Stimulated activated CD8-positive, alpha-beta memory T cell treated with anti-CD3 and anti-CD28 coated beads, Interleukin-2, amount 100 ng/mL, for 1 hour (primary cell): ENCODE measurements around the gene C11orf21.

ENCODE experiments used
- DNase-seq, 2 donors: peaks; one replicate each; pipeline ENCODE4 v3.0.0-alpha.2; 2020; ENCODE audit warnings: low read depth in 2 of 2

C11orf21 gene

DNA sequence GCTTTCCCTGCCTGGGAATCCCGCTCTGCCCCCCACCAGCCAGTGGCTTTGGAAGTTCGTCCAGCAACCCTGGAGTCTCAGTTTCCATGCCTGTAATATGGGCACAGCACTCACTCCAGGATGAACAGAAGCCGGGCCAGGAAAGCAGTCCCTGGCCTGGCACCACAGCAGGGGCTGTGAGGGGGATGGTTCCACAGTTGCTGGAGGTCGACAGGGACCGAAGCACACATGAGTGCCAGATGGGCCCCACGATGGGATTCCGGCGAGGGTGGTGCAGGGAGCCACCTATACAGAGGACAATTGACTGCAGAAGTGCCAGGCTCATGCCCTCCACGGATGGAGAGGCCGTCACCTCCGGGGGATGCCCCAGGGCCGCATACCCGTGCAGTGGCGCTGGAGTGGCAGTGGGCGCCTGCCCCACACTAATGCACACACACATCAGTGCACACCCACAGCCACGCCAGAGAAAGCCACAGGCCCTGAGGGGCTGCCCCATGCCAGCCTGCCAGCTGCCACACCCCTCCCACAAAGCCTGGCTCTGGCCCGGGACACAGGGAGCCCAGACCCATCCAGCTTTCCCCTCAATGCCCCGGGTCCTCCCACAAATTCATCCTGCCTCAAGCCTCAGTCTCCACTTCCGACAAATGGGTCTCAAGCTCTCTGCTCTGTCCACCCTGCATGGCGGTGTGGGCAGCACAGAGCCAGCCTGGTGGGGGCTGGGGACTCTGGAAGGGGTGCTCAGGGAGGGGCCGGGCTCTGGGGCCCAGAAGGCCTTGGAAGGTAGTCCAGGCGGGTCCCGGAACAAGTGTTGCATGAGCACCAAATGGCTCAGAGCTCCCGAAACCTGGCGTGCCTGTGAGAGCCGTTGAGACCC is 41.0 kb downstream of the C11orf21 start:
- DNase-seq, result no peak

DNA sequence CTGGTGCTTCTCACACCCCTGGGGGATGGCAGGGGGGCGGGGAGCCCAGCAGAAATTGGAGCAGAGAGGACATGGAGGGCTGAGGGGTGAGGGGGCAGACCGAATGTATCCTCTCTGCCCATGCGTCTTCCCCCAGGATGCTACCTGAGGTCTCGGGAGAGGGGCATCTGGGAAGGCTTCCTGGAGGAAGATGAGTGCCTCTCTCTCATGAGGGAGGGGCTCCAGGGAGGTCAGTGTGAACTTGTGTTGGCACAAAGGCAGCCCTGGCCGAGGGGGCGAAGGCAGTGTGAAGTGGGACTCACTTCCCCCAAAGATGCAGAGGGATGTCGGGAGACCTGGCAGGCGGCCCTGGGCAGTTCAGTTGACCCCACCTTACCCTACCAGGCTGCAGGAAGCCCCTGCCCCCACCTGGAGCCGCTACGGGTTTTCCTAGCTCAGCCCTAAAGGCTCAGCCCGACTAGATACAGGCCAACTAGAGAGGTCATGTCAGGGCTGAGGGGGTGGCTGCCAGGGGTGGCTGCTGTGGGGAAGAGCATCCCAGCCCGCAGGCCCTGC is 41.7 kb downstream of the C11orf21 start:
- DNase-seq, result no peak

DNA sequence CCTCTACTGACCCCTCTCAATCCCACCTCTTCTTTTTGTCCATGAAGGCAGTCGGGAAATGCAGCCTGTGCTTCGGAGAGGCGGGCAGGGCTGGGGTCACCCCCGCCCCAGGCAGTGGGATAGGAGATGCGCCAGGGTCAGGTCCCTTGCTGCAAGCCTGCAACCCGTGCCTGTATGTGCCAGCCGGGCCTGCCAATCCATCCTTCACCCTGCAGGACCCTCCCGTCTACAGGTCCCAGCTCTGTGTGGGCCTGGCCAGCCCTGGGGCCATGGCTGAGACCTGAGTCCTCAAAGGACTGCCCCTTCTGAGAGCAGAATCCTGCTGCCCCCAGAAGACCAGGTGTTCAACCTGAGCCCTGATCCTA is 42.3 kb downstream of the C11orf21 start:
- DNase-seq, result no peak

DNA sequence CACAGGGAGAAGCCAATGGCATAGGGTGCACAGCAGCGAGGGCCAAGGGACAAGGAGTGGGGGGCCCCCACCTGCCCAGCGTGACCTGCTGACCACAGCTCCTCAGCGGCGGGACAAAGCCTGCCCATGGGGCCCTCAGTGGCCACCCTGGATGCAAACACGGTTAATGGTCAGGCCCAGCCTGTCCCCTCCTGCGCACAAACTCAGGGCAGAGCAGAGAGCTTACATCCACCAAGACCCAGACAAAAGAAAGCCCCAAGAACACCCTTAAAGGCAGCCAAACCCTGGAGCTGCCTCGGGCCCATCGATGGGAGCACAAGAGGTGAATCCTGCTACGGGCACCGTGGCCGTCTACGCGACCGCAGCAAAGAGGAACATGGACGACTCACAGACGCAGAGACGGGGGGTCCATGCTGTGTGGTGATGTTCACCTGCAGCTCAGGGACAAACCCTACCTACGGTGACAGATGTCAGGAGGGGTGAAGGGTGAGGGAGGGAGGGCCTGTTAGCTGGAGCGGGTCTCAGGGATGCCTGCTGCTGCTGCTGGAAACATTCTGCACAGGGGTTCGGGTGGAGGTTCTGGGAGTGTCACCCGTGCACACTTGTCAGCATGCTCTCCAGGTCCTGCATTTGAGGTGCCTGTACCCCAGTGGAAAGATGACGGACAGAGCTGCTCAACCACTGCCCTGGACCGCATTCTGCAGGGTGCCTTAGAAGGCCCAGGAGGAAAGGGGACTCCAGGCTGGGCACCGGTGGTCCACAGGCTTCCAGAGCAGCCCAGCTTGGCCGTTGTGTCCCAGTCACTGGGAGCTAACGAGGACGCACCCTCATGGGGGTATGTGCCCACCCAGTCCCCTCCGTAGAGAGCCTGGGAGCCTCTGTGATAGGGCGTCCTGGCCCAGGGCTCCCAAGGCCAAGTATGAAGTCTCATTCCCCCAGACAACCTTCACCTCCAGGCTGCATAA is 42.9 kb downstream of the C11orf21 start:
- DNase-seq, result no peak

DNA sequence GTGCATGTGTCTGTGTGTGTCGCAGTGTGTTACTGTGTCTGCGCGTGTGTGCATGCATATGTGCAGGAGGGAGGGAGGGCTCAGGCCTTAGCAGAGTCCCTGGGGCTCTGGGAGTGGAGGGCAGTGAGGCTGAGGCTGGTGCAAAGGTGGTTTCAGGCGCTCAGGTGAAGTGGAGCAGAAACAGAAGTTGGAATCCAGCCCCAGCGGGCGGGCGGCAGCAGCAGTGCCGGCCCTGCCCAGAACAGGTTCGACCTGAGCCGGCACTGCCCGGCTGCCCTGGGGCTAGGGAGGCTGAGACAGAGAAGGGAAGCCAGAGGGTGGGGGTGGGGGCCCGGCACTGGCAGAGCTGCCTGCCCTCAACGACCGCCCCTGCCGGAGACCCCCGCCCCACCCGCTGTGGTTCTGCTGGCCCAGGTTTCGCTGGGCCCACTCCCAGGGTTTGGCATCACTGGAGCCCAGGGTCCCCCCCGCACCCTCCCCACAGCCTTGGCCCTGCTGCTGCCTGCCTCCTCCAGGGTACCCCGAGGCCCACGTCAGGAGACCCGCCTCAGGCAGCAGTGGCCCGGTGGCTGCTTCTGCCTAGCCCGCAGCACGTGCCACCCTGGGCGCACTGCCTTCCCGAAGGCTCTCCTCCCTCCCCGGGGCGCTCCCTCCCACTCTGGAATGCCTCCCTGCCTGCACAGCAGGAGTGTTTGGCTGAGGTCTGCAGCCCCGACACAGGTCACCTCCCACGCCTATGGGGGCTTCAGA is 44.6 kb downstream of the C11orf21 start:
- DNase-seq, result no peak

DNA sequence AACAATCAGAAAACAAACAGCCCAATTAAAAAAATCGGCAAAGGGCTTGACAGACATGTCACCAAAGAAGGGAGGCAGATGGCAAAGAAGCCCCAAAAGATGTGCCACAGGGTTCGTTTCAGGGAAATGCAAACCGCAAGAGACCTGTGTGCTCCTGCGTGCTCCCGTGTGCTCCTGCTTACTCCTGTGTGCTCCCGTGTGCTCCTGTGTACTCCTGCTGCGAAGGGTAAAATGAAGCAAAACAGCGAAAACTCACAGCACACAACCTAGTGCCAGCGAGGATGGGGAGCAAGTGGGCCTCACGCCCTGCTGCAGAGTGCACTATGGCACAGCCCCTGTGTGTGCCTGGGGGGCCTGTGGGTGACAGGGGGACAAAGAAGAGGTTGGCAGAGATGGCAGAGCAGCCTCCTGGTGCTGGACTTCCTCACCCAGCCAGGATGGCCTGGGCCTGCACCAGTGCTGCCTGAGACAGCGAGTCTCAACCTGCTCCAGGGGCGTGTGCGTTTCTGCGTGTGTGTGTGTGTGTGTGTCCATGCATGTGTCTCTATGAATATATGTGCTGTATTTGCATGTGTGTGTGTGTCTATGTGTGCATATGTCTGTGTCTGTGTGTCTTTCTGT is 45.3 kb downstream of the C11orf21 start:
- DNase-seq, result no peak

DNA sequence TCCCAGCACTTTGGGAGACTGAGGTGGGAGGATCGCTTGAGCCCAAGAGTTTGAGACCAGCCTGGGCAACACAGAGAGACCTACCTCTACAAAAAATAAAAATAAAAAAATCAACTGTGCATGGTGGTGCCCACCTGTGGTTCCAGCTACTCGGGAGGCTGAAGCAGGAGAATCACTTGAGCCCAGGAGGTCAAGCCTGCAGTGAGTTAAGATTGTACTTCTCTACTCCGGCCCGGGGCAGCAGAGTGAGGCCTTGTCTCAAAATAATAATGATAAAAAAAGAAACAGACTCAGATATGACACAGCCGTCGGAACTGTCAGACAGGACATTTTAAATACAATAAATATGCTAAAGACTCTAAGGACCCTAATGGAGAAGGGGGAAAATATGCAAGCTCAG is 49.7 kb downstream of the C11orf21 start:
- no peak for DNase-seq

DNA sequence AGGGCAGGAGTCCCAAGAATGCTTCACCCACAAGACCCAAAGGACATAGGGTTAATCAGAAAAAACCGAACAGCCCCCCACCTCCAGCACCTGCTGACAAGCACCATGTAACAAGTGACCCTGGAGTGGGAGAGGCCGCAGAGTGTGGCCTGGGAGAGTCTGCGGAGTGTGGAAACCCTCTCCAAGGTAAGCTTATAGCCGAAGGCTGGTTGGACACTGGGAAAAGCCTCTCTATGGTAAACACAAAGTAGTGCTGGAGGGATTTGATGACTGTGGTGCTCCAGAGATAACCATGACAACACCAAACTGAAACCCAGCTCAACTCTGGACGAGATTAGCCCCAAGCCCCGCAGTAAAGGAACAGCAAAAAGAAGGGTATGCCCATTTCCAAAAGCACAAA is 50.6 kb downstream of the C11orf21 start:
- DNase-seq, result no peak

DNA sequence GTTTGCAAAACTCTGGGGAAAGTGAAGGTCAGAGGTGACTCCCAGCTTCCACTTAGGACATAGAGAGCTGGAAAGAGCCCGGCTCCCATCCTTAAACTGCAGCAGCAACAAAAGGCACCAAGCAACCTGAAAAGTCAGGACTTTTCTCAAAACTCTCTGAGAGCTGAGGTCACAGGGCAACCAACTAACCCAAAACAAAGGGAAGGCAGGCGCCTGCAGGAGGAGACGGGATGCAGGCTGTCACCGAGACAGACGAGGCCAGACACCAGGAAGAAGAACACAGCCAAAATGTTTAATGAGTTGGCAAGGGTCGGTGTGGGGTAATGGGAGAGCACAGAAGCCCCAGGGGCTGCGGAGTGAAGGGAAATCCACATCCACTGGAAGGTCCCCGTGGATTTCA is 51.2 kb downstream of the C11orf21 start:
- no peak for DNase-seq

DNA sequence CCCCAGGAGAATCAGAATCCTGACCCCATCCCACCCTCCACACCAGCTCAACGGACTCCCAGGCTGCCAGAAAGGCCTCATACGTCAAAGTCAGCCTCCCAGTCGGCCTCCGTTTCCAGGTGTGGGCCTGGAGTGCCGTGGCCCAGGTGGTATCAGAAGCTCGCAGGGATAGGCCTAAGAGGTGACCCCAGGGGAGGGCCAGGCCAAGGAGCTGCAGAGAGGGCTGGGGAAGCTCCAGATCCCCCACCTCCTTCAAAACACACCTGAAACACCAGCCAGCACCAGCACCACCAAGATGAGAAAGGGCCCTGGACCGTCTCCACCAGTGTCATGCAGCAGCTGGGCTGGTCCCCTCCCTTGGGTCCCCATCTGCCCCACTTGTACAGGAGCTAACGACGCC is 51.7 kb downstream of the C11orf21 start:
- no peak for DNase-seq

DNA sequence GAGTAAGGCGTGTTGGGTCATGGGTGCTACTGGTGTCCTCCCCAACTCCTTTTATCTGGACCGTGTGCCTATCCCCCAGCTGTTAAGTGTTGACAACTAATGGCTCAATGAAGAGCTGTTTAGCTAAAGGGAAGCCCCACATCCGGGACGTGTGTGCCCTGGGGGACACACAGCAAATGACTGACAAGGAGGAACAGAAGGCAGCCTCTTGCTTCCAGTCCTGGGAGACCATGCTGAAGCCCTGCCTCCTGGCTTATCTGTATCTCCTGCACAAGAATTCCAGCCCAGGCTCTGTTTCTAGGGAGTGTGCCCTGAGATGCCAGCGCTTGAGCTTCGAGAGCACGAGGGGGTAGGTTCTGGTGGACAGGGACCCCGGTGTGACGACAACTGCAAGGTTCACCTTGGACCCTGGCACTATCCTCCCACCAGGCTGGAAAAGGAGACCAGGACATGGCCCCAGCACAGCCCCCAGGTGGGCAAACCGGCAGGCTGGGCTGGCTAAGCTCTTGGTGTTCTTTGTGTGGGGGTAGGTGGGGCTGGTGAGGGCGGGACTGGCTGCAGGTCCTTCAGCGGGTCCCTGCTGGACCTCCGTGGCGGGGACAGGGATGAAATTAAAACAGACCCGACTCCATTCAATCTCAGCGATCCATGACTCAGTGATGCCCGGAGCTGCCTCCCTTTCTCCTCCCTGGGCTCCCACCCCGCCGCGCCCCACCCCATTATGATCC is 52.4 kb downstream of the C11orf21 start:
- DNase-seq, result no peak

DNA sequence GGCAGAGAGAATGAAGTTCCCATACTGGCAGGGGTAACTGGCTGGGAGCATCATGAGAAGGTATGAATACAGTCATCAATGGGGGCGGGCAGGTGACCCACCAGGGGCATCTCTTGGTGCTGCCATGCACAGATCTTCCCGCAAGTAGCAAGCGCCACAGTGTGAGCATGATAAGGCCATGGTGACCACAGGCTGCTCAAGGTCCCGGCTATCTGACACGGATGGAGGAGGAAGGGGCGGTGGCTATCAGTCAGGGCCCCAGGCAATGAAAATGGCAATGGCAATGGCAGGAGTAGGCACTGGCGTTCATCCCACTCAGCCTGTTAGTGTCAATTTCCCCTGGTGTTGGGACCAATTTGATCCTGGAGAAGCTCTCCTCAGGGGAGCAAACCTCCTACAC is 53.0 kb downstream of the C11orf21 start:
- no peak for DNase-seq

DNA sequence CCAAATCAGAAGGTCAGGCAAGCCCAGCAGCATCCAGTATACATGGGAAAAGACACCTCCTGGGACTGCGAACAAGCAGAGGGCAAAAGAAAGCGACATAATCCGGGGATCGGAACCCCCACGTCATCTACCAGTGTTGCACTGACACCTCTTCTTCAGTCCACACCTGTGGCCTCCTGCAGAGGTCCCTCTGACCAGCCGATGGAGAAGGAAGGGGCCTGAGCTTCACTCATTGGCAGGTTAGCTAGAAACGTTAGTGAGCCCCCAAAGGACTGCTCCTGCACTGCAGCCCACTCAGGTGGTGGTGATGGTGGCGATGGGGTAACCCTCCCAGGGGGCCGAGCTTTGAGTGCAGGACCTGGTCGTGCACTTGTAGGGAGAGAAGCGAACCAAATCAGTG is 53.5 kb downstream of the C11orf21 start:
- no peak for DNase-seq

DNA sequence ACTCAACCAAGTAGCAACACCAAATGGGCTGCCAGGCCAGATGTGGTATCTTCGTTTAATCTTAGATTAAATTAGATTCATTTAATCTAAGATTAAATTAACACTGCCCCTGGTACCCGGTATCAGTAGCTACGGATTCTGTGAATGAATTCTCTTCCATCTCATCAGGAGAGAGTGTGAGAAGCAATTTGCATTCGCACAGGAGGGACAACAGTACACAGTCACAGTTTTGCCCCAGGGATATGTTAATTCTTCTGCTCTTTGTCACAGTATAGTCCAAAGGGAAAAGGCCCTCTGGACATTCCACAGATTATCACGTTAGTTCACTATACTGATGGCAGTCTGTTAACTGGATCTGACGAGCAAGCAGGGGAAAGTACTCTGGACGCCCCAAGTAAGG is 54.2 kb downstream of the C11orf21 start:
- DNase-seq, result no peak
